NT2/D1 (cell line): ENCODE data around the gene MRTFA.

ENCODE experiments used
- YY1 ChIP-seq: IDR thresholded peaks from 2 replicates; pipeline ENCODE4 v1.6.1; 2011; ENCODE audit not compliant: insufficient read length, insufficient read depth
- ZNF274 ChIP-seq: IDR thresholded peaks from 2 replicates; pipeline ENCODE4 v1.6.1; 2011; ENCODE audit warnings: mild to moderate bottlenecking, low read depth, low read length

DNA sequence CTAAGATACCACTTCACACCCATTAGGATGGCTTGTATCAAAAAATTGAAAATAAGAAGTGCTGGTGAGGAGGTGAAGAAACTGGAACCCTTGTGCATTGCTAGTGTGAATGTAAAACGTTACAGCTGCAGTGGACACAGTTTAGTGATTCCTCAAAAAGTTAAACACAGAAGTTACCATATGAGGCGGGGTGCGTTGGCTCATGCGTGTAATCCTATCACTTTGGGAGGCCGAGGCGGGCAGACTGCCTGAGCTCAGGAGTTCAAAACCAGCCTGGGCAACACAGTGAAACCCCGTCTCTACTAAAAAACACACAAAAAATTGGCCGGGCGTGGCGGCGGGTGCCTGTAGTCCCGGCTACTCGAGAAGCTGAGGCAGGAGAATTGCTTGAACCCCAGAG lies 222.6 kb downstream of the MRTFA start:
- TF ChIP-seq YY1 = no peak
- TF ChIP-seq ZNF274 = no peak
